ENCODE data around the gene TBCC.
A peak's percentile ranks its signal among the peaks of the same experiment; 100 is the strongest.

TBCC gene

GRCh38 chr6:42781546-42781795, 35.6 kb upstream of the TBCC start:
- Histone ChIP-seq H3K9ac (ENCODE audit: low read length) (peak overlapping the region; percentile 68), H3K4me3 (ENCODE audit: low read length) (peak overlapping the region; percentile 57), H2AFZ (ENCODE audit: low read length) (peak overlapping the region; percentile 24; the same call in 1 of the 2 replicates), H3K79me2 (ENCODE audit: low read length) (peaks cover 49% of the 10 kb centered on the region), H3K27ac (ENCODE audit: low read length) (peak overlapping the region; percentile 55; the same call in 1 of the 2 replicates), H3K9me2 (replicated peaks; ENCODE audit: insufficient read depth, low read length) (no peaks in the 10 kb centered on the region), H4K20me1 (ENCODE audit: insufficient read depth, low read length) (no peaks in the 10 kb centered on the region), H3K9me3 (replicated peaks; ENCODE audit: insufficient read depth, low read length) (no peaks in the 10 kb centered on the region), H3F3A (ENCODE audit: insufficient read depth, low read length) (peaks cover 17% of the 10 kb centered on the region), H3K27me3 (replicated peaks; ENCODE audit: insufficient read depth, low read length) (no peaks in the 10 kb centered on the region), H3K4me2 (ENCODE audit: low read depth, low read length) (peak overlapping the region; percentile 84), H3K36me3 (replicated peaks; ENCODE audit: insufficient read depth, low read length) (no peaks in the 10 kb centered on the region), H3K4me1 (ENCODE audit: low read length) (peaks cover 20% of the 10 kb centered on the region)
- no peak for DNase-seq
- TF ChIP-seq CTCF (IDR thresholded peaks at IDR 0.05; ENCODE audit: low read length) (no peak), EZH2 (optimal IDR thresholded peaks at IDR 0.05; ENCODE audit: low read depth, low read length) (no peak), EZH2phosphoT487 (IDR thresholded peaks at IDR 0.05; ENCODE audit: low read length) (no peak)

DNA sequence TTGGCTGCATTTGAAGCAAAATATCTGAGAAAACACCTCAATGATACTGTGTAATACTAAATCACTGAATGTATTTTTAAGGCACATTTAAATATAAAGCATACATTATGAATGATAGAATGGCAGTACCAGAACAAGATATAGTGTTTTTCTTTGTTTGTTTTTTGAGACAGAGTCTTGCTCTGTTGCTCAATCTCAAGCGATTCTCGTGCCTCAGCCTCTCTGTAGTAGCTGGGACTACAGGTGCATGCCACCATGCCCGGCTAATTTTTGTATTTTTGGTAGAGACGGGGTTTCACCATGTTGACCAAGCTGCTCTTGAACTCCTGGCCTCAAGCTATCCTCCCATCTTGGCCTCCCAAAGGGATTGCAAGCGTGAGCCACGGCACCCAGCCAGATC, 33.6 kb upstream of the TBCC start:
- Histone ChIP-seq H3K27me3 (replicated peaks; ENCODE audit: insufficient read depth, low read length) (no peaks in the 10 kb centered on the region), H3K79me2 (ENCODE audit: low read length) (peaks cover 31% of the 10 kb centered on the region), H3F3A (ENCODE audit: insufficient read depth, low read length) (peaks cover 33% of the 10 kb centered on the region), H3K4me3 (ENCODE audit: low read length) (no peak overlapping the region), H3K9me2 (replicated peaks; ENCODE audit: insufficient read depth, low read length) (no peaks in the 10 kb centered on the region), H3K36me3 (replicated peaks; ENCODE audit: insufficient read depth, low read length) (no peaks in the 10 kb centered on the region), H3K9me3 (replicated peaks; ENCODE audit: insufficient read depth, low read length) (no peaks in the 10 kb centered on the region), H3K27ac (ENCODE audit: low read length) (no peak overlapping the region), H3K4me1 (ENCODE audit: low read length) (peaks cover 22% of the 10 kb centered on the region), H3K4me2 (ENCODE audit: low read depth, low read length) (no peak overlapping the region), H4K20me1 (ENCODE audit: insufficient read depth, low read length) (no peaks in the 10 kb centered on the region), H2AFZ (ENCODE audit: low read length) (no peak overlapping the region), H3K9ac (ENCODE audit: low read length) (no peak overlapping the region)
- TF ChIP-seq CTCF (IDR thresholded peaks at IDR 0.05; ENCODE audit: low read length) (no peak), EZH2phosphoT487 (IDR thresholded peaks at IDR 0.05; ENCODE audit: low read length) (no peak), EZH2 (optimal IDR thresholded peaks at IDR 0.05; ENCODE audit: low read depth, low read length) (no peak)
- no peak for DNase-seq

DNA sequence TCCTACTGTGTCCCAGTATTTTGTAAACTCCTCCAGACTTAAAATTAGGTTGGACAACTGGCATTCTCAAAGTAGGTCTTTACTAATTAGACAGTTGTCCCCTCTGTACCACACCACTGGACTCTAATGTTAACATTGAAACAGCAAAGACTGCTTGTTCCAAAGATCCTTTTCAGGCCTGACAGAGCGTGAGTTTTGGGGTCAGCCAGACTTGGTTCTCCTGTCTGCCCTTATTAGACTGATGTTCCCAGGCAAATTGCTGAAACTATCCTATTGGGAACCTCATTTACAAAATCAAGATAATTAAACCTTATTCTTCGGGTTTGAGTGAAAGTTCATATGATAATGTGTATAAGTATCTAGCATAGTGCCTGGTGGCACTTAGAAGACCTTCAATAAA, 32.2 kb upstream of the TBCC start:
- no peak overlapping the region for H3K27ac ChIP-seq (ENCODE audit: low read length)
- no peak overlapping the region for H3K4me2 ChIP-seq (ENCODE audit: low read depth, low read length)
- no peaks in the 10 kb centered on the region for H3K9me2 ChIP-seq (replicated peaks; ENCODE audit: insufficient read depth, low read length)
- H3K4me3 ChIP-seq (ENCODE audit: low read length), result no peak overlapping the region
- no peak for DNase-seq
- H4K20me1 ChIP-seq (ENCODE audit: insufficient read depth, low read length), result no peaks in the 10 kb centered on the region
- no peak overlapping the region for H3K9ac ChIP-seq (ENCODE audit: low read length)
- H2AFZ ChIP-seq (ENCODE audit: low read length), result no peak overlapping the region
- H3K36me3 ChIP-seq (replicated peaks; ENCODE audit: insufficient read depth, low read length), result no peaks in the 10 kb centered on the region
- TF ChIP-seq EZH2phosphoT487 (IDR thresholded peaks at IDR 0.05; ENCODE audit: low read length) (no peak), CTCF (IDR thresholded peaks at IDR 0.05; ENCODE audit: low read length) (no peak), EZH2 (optimal IDR thresholded peaks at IDR 0.05; ENCODE audit: low read depth, low read length) (no peak)
- H3K4me1 ChIP-seq (ENCODE audit: low read length), result peaks cover 28% of the 10 kb centered on the region
- no peaks in the 10 kb centered on the region for H3K9me3 ChIP-seq (replicated peaks; ENCODE audit: insufficient read depth, low read length)
- peaks cover 37% of the 10 kb centered on the region for H3F3A ChIP-seq (ENCODE audit: insufficient read depth, low read length)
- H3K79me2 ChIP-seq (ENCODE audit: low read length), result peaks cover 28% of the 10 kb centered on the region
- no peaks in the 10 kb centered on the region for H3K27me3 ChIP-seq (replicated peaks; ENCODE audit: insufficient read depth, low read length)

Data from MM.1S (cell line).